Trophoblast cell (in vitro differentiated cells and primary cell): ENCODE measurements around the gene TMEM244.

Experiments used
- DNase-seq, 2 donors: peaks; one replicate each; pipeline ENCODE4 v3.0.0-alpha.2; 2016
- H2AFZ ChIP-seq: 2 replicates; pipeline ENCODE4 v1.6.1; 2013; ENCODE audit warnings: low read length, moderate library complexity, mild to moderate bottlenecking; ENCODE audit not compliant: insufficient read depth, poor library complexity
- H2AK5ac ChIP-seq: 2 replicates; pipeline ENCODE4 v1.6.1; 2013; ENCODE audit warnings: mild to moderate bottlenecking, low read length
- H2BK120ac ChIP-seq: 2 replicates; pipeline ENCODE4 v1.6.1; 2013; ENCODE audit warnings: low read length, mild to moderate bottlenecking, moderate library complexity; ENCODE audit not compliant: insufficient read depth, poor library complexity
- H2BK12ac ChIP-seq: 2 replicates; pipeline ENCODE4 v1.6.1; 2013; ENCODE audit warnings: mild to moderate bottlenecking, low read length, moderate library complexity
- H2BK5ac ChIP-seq: 2 replicates; pipeline ENCODE4 v1.6.1; 2013; ENCODE audit warnings: low read length, low read depth, moderate library complexity, mild to moderate bottlenecking; ENCODE audit not compliant: poor library complexity
- H3K14ac ChIP-seq: 2 replicates; pipeline ENCODE4 v1.6.1; 2013; ENCODE audit warnings: mild to moderate bottlenecking, low read length
- H3K18ac ChIP-seq: 2 replicates; pipeline ENCODE4 v1.6.1; 2013; ENCODE audit warnings: mild to moderate bottlenecking, low read length
- H3K23ac ChIP-seq: 2 replicates; pipeline ENCODE4 v1.6.1; 2013; ENCODE audit warnings: low read length
- H3K27ac ChIP-seq: 2 replicates; pipeline ENCODE4 v1.5.1; 2013; ENCODE audit warnings: low read depth, mild to moderate bottlenecking, inconsistent platforms, low read length, moderate library complexity
- H3K27me3 ChIP-seq: 2 replicates; pipeline ENCODE4 v1.6.1; 2013; ENCODE audit warnings: inconsistent platforms, mild to moderate bottlenecking, low read length, moderate library complexity; ENCODE audit not compliant: insufficient read depth
- H3K36me3 ChIP-seq, 2 experiments: 1 replicate in 1 of 2; 2 replicates in 1 of 2; pipeline ENCODE4 v1.6.1; 2013; ENCODE audit warnings: low read length in 2 of 2, mild to moderate bottlenecking in 2 of 2, moderate library complexity in 1 of 2; ENCODE audit not compliant: insufficient read depth in 2 of 2, control insufficient read depth in 1 of 2
- H3K4ac ChIP-seq: 2 replicates; pipeline ENCODE4 v1.6.1; 2013; ENCODE audit warnings: low read depth, mild to moderate bottlenecking, low read length, moderate library complexity
- H3K4me1 ChIP-seq, 2 experiments: 1 replicate in 1 of 2; 2 replicates in 1 of 2; pipeline ENCODE4 v1.6.1; 2013; ENCODE audit warnings: low read length in 2 of 2, mild to moderate bottlenecking in 2 of 2, moderate library complexity in 1 of 2; ENCODE audit not compliant: insufficient read depth in 2 of 2, control insufficient read depth in 1 of 2
- H3K4me2 ChIP-seq: 2 replicates; pipeline ENCODE4 v1.6.1; 2013; ENCODE audit warnings: inconsistent platforms, mild to moderate bottlenecking, low read length, moderate library complexity
- H3K4me3 ChIP-seq: 2 replicates; pipeline ENCODE4 v1.5.1; 2013; ENCODE audit warnings: mild to moderate bottlenecking, low read depth, low read length, inconsistent platforms
- H3K79me1 ChIP-seq: one replicate; pipeline ENCODE4 v1.6.1; 2013; ENCODE audit warnings: low read length
- H3K79me2 ChIP-seq: 2 replicates; pipeline ENCODE4 v1.6.1; 2013; ENCODE audit warnings: low read length, mild to moderate bottlenecking; ENCODE audit not compliant: control insufficient read depth, insufficient read depth, poor library complexity
- H3K9ac ChIP-seq: 2 replicates; pipeline ENCODE4 v1.6.1; 2013; ENCODE audit warnings: mild to moderate bottlenecking, low read length
- H3K9me3 ChIP-seq: 2 replicates; pipeline ENCODE4 v1.6.1; 2013; ENCODE audit warnings: low read depth, mild to moderate bottlenecking, control low read depth, inconsistent platforms, low read length; ENCODE audit not compliant: insufficient read depth
- H4K12ac ChIP-seq: 2 replicates; pipeline ENCODE4 v1.6.1; 2013; ENCODE audit warnings: low read depth, mild to moderate bottlenecking, low read length, moderate library complexity
- H4K8ac ChIP-seq: 2 replicates; pipeline ENCODE4 v1.6.1; 2013; ENCODE audit warnings: low read depth, mild to moderate bottlenecking, low read length, moderate library complexity
- H4K91ac ChIP-seq: one replicate; pipeline ENCODE4 v1.6.1; 2013; ENCODE audit warnings: low read depth, mild to moderate bottlenecking, low read length, moderate library complexity
- WGBS: extraction: QIAGEN DNeasy Blood & Tissue Kit; methylation state at CpG from one replicate; pipeline ENCODE4 v1.1.7; 2013; ENCODE audit warnings: missing lambda C conversion rate; ENCODE audit not compliant: insufficient read length, insufficient coverage; ENCODE audit errors: extremely low coverage; 5-methylcytosine and 5-hydroxymethylcytosine counted together

TMEM244 gene

GRCh38 chr6:129852257-129852858 is 8.8 kb downstream of the TMEM244 start:
- Histone ChIP-seq H3K36me3 (no peaks in the 10 kb centered on the region), H3K23ac (peak overlapping the region; percentile 33), H3K4me2 (no peak overlapping the region), H3K27me3 (no peaks in the 10 kb centered on the region), H3K4me1 (no peaks in the 10 kb centered on the region), H2AK5ac (no peak overlapping the region), H2AFZ (no peak overlapping the region), H3K14ac (no peak overlapping the region), H2BK12ac (no peak overlapping the region), H3K79me2 (no peaks in the 10 kb centered on the region), H2BK5ac (no peak overlapping the region), H3K9me3 (no peaks in the 10 kb centered on the region), H4K8ac (no peak overlapping the region), H4K12ac (no peak overlapping the region), H3K9ac (no peak overlapping the region), H3K18ac (no peak overlapping the region), H3K4me3 (no peak overlapping the region), H3K4ac (no peak overlapping the region), H2BK120ac (no peak overlapping the region), H3K27ac (no peak overlapping the region), H4K91ac (no peak overlapping the region), H3K79me1 (no peaks in the 10 kb centered on the region)
- DNase-seq: no peak
- no CpG with 5 or more reads among the region's 5 CpGs for WGBS

GRCh38 chr6:129849456-129849855 is 11.7 kb downstream of the TMEM244 start:
- Histone ChIP-seq H4K8ac (no peak overlapping the region), H3K23ac (no peak overlapping the region), H3K4me1 (no peaks in the 10 kb centered on the region), H3K27me3 (no peaks in the 10 kb centered on the region), H4K91ac (no peak overlapping the region), H3K4ac (no peak overlapping the region), H3K27ac (no peak overlapping the region), H3K4me3 (no peak overlapping the region), H2BK12ac (no peak overlapping the region), H3K79me2 (no peaks in the 10 kb centered on the region), H3K36me3 (no peaks in the 10 kb centered on the region), H3K9me3 (no peaks in the 10 kb centered on the region), H2AK5ac (no peak overlapping the region), H3K18ac (no peak overlapping the region), H4K12ac (no peak overlapping the region), H3K14ac (no peak overlapping the region), H2BK5ac (no peak overlapping the region), H2AFZ (no peak overlapping the region), H3K9ac (no peak overlapping the region), H2BK120ac (no peak overlapping the region), H3K79me1 (no peaks in the 10 kb centered on the region), H3K4me2 (no peak overlapping the region)
- no CpG with 5 or more reads among the region's 3 CpGs for WGBS
- DNase-seq: peak in 1 of 2 donors; percentile 33

- H3K4me1 ChIP-seq: peaks cover 0 to 2% of the 10 kb centered on the region in 2 experiments
- H4K91ac ChIP-seq: no peak overlapping the region
- H3K79me2 ChIP-seq: no peaks in the 10 kb centered on the region
- peaks cover 2% of the 10 kb centered on the region for H3K79me1 ChIP-seq
- no peak overlapping the region for H3K4ac ChIP-seq
- no peak overlapping the region for H3K4me2 ChIP-seq
- no peak overlapping the region for H2AFZ ChIP-seq
- H3K4me3 ChIP-seq: no peak overlapping the region
- DNase-seq: no peak
- no peaks in the 10 kb centered on the region for H3K27me3 ChIP-seq
- no peak overlapping the region for H3K14ac ChIP-seq
- no peak overlapping the region for H4K12ac ChIP-seq
- H3K9ac ChIP-seq: no peak overlapping the region
- no peaks in the 10 kb centered on the region for H3K9me3 ChIP-seq
- no peak overlapping the region for H2BK12ac ChIP-seq
- no peak overlapping the region for H2AK5ac ChIP-seq
- no peak overlapping the region for H3K18ac ChIP-seq
- no peak overlapping the region for H3K23ac ChIP-seq
- no peak overlapping the region for H2BK120ac ChIP-seq
- H2BK5ac ChIP-seq: no peak overlapping the region
- no peak overlapping the region for H4K8ac ChIP-seq
- H3K27ac ChIP-seq: no peak overlapping the region
- H3K36me3 ChIP-seq: no peaks in the 10 kb centered on the region
These were observed 14.4 kb downstream of the TMEM244 start for GRCh38 chr6:129846761-129847160.

GRCh38 chr6:129845696-129846095 is 15.4 kb downstream of the TMEM244 start:
- H4K8ac ChIP-seq: no peak overlapping the region
- H3K9me3 ChIP-seq: no peaks in the 10 kb centered on the region
- H3K36me3 ChIP-seq: no peaks in the 10 kb centered on the region
- no CpG with 5 or more reads among the region's 2 CpGs for WGBS
- H3K4ac ChIP-seq: no peak overlapping the region
- H3K14ac ChIP-seq: no peak overlapping the region
- H4K12ac ChIP-seq: no peak overlapping the region
- no peak overlapping the region for H2AK5ac ChIP-seq
- peaks cover 0 to 2% of the 10 kb centered on the region in 2 experiments for H3K4me1 ChIP-seq
- H3K27me3 ChIP-seq: no peaks in the 10 kb centered on the region
- no peaks in the 10 kb centered on the region for H3K79me2 ChIP-seq
- H2AFZ ChIP-seq: no peak overlapping the region
- no peak overlapping the region for H2BK120ac ChIP-seq
- H3K4me3 ChIP-seq: no peak overlapping the region
- H3K18ac ChIP-seq: no peak overlapping the region
- peaks cover 2% of the 10 kb centered on the region for H3K79me1 ChIP-seq
- no peak overlapping the region for H3K9ac ChIP-seq
- no peak overlapping the region for H2BK5ac ChIP-seq
- no peak overlapping the region for H2BK12ac ChIP-seq
- DNase-seq: peak; percentile 28 to 80
- H3K27ac ChIP-seq: no peak overlapping the region
- no peak overlapping the region for H3K23ac ChIP-seq
- no peak overlapping the region for H4K91ac ChIP-seq
- no peak overlapping the region for H3K4me2 ChIP-seq
